ENCODE data around the gene ADGRG1. TPM values are rescaled to one million over a fixed set of nuclear protein-coding genes. Genes with fewer than 3 reads are reported as not detected.

ADGRG1 gene
- total RNA-seq, 1 donor from 2014 or later: 13.9 TPM

- Histone ChIP-seq H3K4me1 (ENCODE audit: insufficient read depth, low read length) (peaks cover 42% of the 10 kb centered on the region), H3K27ac (ENCODE audit: low read depth, low read length) (no peak overlapping the region), H3K36me3 (ENCODE audit: insufficient read depth, low read length) (no peaks in the 10 kb centered on the region), H3K9ac (ENCODE audit: low read length) (peak overlapping the region; percentile 82), H4K20me1 (ENCODE audit: insufficient read depth, low read length) (no peaks in the 10 kb centered on the region), H3K27me3 (ENCODE audit: insufficient read depth, low read length) (no peaks in the 10 kb centered on the region), H3K9me3 (ENCODE audit: insufficient read depth, low read depth, low read length) (no peaks in the 10 kb centered on the region), H2AFZ (ENCODE audit: low read depth, low read length) (no peak overlapping the region), H3K4me2 (ENCODE audit: low read length) (no peak overlapping the region), H3K79me2 (ENCODE audit: insufficient read depth, low read length) (no peaks in the 10 kb centered on the region), H3K4me3 (ENCODE audit: insufficient read depth, low read depth, low read length) (no peak overlapping the region)
- H3K27ac Mint-ChIP-seq (ENCODE audit: unreplicated experiment): peak overlapping the region; percentile 47
- H3K4me3 Mint-ChIP-seq (ENCODE audit: unreplicated experiment): no peak overlapping the region
- DNase-seq (ENCODE audit: low read depth): no peak
- no peak for TF ChIP-seq EZH2 (IDR thresholded peaks at IDR 0.05; ENCODE audit: insufficient read depth, low read length)
- TF ChIP-seq CTCF (IDR thresholded peaks at IDR 0.05; ENCODE audit: insufficient read depth, low read depth, low read length): no peak
- peaks cover 11% of the 10 kb centered on the region for H3K27me3 Mint-ChIP-seq (ENCODE audit: low read depth, unreplicated experiment)
- peaks cover 35% of the 10 kb centered on the region for H3K4me1 Mint-ChIP-seq (ENCODE audit: low read depth, unreplicated experiment)
- H3K9me3 Mint-ChIP-seq (ENCODE audit: unreplicated experiment): peaks cover 3% of the 10 kb centered on the region
- no peak for FAIRE-seq
- H3K36me3 Mint-ChIP-seq (ENCODE audit: low read depth, unreplicated experiment): no peaks in the 10 kb centered on the region
Measured at GRCh38 chr16:57626420-57627170, 1.8 kb upstream of the ADGRG1 start.

GRCh38 chr16:57627184-57627871 lies 1.1 kb upstream of the ADGRG1 start:
- Histone ChIP-seq H3K36me3 (ENCODE audit: insufficient read depth, low read length) (no peaks in the 10 kb centered on the region), H3K9me3 (ENCODE audit: insufficient read depth, low read depth, low read length) (no peaks in the 10 kb centered on the region), H3K27me3 (ENCODE audit: insufficient read depth, low read length) (no peaks in the 10 kb centered on the region), H3K4me1 (ENCODE audit: insufficient read depth, low read length) (peaks cover 46% of the 10 kb centered on the region), H3K4me3 (ENCODE audit: insufficient read depth, low read depth, low read length) (peak overlapping the region; percentile 32), H3K9ac (ENCODE audit: low read length) (peak overlapping the region; percentile 82), H4K20me1 (ENCODE audit: insufficient read depth, low read length) (no peaks in the 10 kb centered on the region), H3K4me2 (ENCODE audit: low read length) (peak overlapping the region; percentile 93), H3K27ac (ENCODE audit: low read depth, low read length) (peak overlapping the region; percentile 88), H3K79me2 (ENCODE audit: insufficient read depth, low read length) (no peaks in the 10 kb centered on the region), H2AFZ (ENCODE audit: low read depth, low read length) (no peak overlapping the region)
- peaks cover 8% of the 10 kb centered on the region for H3K27me3 Mint-ChIP-seq (ENCODE audit: low read depth, unreplicated experiment)
- H3K27ac Mint-ChIP-seq (ENCODE audit: unreplicated experiment): peak overlapping the region; percentile 83
- peaks cover 3% of the 10 kb centered on the region for H3K9me3 Mint-ChIP-seq (ENCODE audit: unreplicated experiment)
- TF ChIP-seq CTCF (IDR thresholded peaks at IDR 0.05; ENCODE audit: insufficient read depth, low read depth, low read length) (peak; percentile 48), EZH2 (IDR thresholded peaks at IDR 0.05; ENCODE audit: insufficient read depth, low read length) (no peak)
- peaks cover 31% of the 10 kb centered on the region for H3K4me1 Mint-ChIP-seq (ENCODE audit: low read depth, unreplicated experiment)
- FAIRE-seq (peak; percentile 54), DNase-seq (ENCODE audit: low read depth) (peak; percentile 86)
- H3K4me3 Mint-ChIP-seq (ENCODE audit: unreplicated experiment): no peak overlapping the region
- H3K36me3 Mint-ChIP-seq (ENCODE audit: low read depth, unreplicated experiment): no peaks in the 10 kb centered on the region
